Neuronal stem cell (in vitro differentiated cells): ENCODE results near the gene DUOX2. TPM values are rescaled to one million over a fixed set of nuclear protein-coding genes. Genes with fewer than 3 reads are reported as not detected.

Source experiments
- small RNA-seq: library from polyadenylated mRNA; stranded (forward); fragments of <200 nt; extraction: miRNeasy Mini kit (QIAGEN cat#:217004); gene quantifications from one replicate; pipeline ENCODE3, GENCODE V24; 2013; ENCODE audit not compliant: insufficient read depth

Gene DUOX2

Small RNA genes within 50 kb of the gene (small RNA-seq; reads per million reads assigned to genes)
- not detected for gene RF00019
